Keratinocyte (primary cell): Measurements from ENCODE around the gene OR51A2. TPM values are rescaled to one million over a fixed set of nuclear protein-coding genes. Genes with fewer than 3 reads are reported as not detected.
"Not testable (repeated sequence)": the region's sequence is repeated elsewhere in the genome, so short reads cannot be mapped to it uniquely, and the experiment has no call there.

Experiments
- DNase-seq: peaks from one replicate; pipeline ENCODE4 v3.0.0-alpha.2; 2011; ENCODE audit warnings: low read depth, missing footprints, low spot score
- FAIRE-seq: peaks from 2 replicates; lab custom pipeline; 2011; peaks lifted over from hg19 to GRCh38; lab: Jason Lieb, UNC
- H2AFZ ChIP-seq: 2 replicates; pipeline ENCODE4 v1.6.0; 2012; ENCODE audit warnings: low read length, control low read depth, inconsistent platforms; ENCODE audit not compliant: control insufficient read depth
- H3K27ac ChIP-seq: 2 replicates; pipeline ENCODE4 v1.5.1; 2011; ENCODE audit warnings: low read length; ENCODE audit not compliant: control insufficient read depth, insufficient read depth
- H3K27me3 ChIP-seq: 3 replicates; pipeline ENCODE4 v1.6.0; 2011; ENCODE audit warnings: low read length; ENCODE audit not compliant: control insufficient read depth, insufficient read depth; ENCODE audit errors: extremely low read depth
- H3K36me3 ChIP-seq, 2 experiments: 2 replicates in 1 of 2; 3 replicates in 1 of 2; pipeline ENCODE4 v1.5.1; 2011; ENCODE audit warnings: low read length in 2 of 2, mild to moderate bottlenecking in 1 of 2; ENCODE audit not compliant: control insufficient read depth in 2 of 2, insufficient read depth in 2 of 2; ENCODE audit errors: extremely low read depth in 1 of 2
- H3K4me1 ChIP-seq: 3 replicates; pipeline ENCODE4 v1.5.1; 2011; ENCODE audit warnings: low read length; ENCODE audit not compliant: control insufficient read depth, insufficient read depth; ENCODE audit errors: extremely low read depth
- H3K4me2 ChIP-seq: 3 replicates; pipeline ENCODE4 v1.6.0; 2011; ENCODE audit warnings: low read depth, low read length; ENCODE audit not compliant: control insufficient read depth, insufficient read depth; ENCODE audit errors: extremely low read depth
- H3K4me3 ChIP-seq, 3 experiments: fragments of 200-600 bp in 1 of 3; sonication (generic) in 1 of 3; 2 replicates in 2 of 3; 3 replicates in 1 of 3; pipeline ENCODE4 v1.5.1; 2011 to 2016; ENCODE audit warnings: low read length in 3 of 3, mild to moderate bottlenecking in 3 of 3, control low read depth in 2 of 3, inconsistent platforms in 1 of 3, low read depth in 1 of 3, mixed read lengths in 1 of 3, mixed run types in 1 of 3, moderate library complexity in 1 of 3; ENCODE audit not compliant: control insufficient read depth in 2 of 3, insufficient read depth in 2 of 3; ENCODE audit errors: extremely low read depth in 1 of 3
- H3K79me2 ChIP-seq: 2 replicates; pipeline ENCODE4 v1.6.0; 2012; ENCODE audit warnings: low read length; ENCODE audit not compliant: control insufficient read depth, insufficient read depth
- H3K9ac ChIP-seq: 3 replicates; pipeline ENCODE4 v1.6.0; 2011; ENCODE audit warnings: low read length; ENCODE audit not compliant: control insufficient read depth, insufficient read depth; ENCODE audit errors: extremely low read depth
- H3K9me1 ChIP-seq: 3 replicates; pipeline ENCODE4 v1.6.0; 2011; ENCODE audit warnings: low read length; ENCODE audit not compliant: control insufficient read depth, insufficient read depth; ENCODE audit errors: extremely low read depth
- H3K9me3 ChIP-seq: 2 replicates; pipeline ENCODE4 v1.5.1; 2012; ENCODE audit warnings: low read depth, low read length; ENCODE audit not compliant: control insufficient read depth
- H4K20me1 ChIP-seq: 3 replicates; pipeline ENCODE4 v1.6.0; 2011; ENCODE audit warnings: low read length; ENCODE audit not compliant: control insufficient read depth, insufficient read depth; ENCODE audit errors: extremely low read depth
- EZH2 ChIP-seq: IDR thresholded peaks from one replicate; pipeline ENCODE4 v1.6.1; 2012; ENCODE audit warnings: inconsistent platforms, mild to moderate bottlenecking, low read length, moderate library complexity
- dilution Hi-C: fragments of 300-500 bp; cut with MboI; formaldehyde crosslinking; loops from one replicate; pipeline ENCODE4 v1.7.0; 2020; ENCODE audit warnings: low sequenced_read_pairs; ENCODE audit not compliant: extremely low pct_ligation_motif_present
- polyA minus RNA-seq, 3 experiments: library from RNA; depleted of rRNA, polyadenylated mRNA; stranded (reverse); fragments of >200 nt; gene quantifications; 1 replicate in 1 of 3; 2 replicates in 1 of 3; 3 replicates in 1 of 3; pipeline ENCODE4 v1.2.3, GENCODE V29; 2011
- polyA plus RNA-seq, 5 experiments: library from polyadenylated mRNA; depleted of rRNA in 3 of 5; stranded (reverse) in 3 of 5; stranded (forward) in 1 of 5; unstranded in 1 of 5; fragments of >200 nt; gene quantifications; 1 replicate in 1 of 5; 2 replicates in 3 of 5; 3 replicates in 1 of 5; pipeline versions ENCODE4 v1.2.1 to v1.2.3, GENCODE V29; 2011 to 2012; ENCODE audit warnings: missing spikeins in 2 of 5, low read depth in 1 of 5, low replicate concordance in 1 of 5
- TF ChIP-seq, protein P1 (sequence below), 3 experiments: IDR thresholded peaks in 1 of 3; conservative IDR thresholded peaks in 1 of 3; optimal IDR thresholded peaks in 1 of 3; 2 replicates in 2 of 3; 3 replicates in 1 of 3; pipeline versions ENCODE3 to v1.5.1; 2011; ENCODE audit warnings: low read length in 3 of 3, mild to moderate bottlenecking in 3 of 3, moderate library complexity in 2 of 3, control low read depth in 1 of 3, inconsistent platforms in 1 of 3; ENCODE audit not compliant: insufficient read depth in 2 of 3; ENCODE audit errors: extremely low read depth in 1 of 3

Gene OR51A2, protein sequence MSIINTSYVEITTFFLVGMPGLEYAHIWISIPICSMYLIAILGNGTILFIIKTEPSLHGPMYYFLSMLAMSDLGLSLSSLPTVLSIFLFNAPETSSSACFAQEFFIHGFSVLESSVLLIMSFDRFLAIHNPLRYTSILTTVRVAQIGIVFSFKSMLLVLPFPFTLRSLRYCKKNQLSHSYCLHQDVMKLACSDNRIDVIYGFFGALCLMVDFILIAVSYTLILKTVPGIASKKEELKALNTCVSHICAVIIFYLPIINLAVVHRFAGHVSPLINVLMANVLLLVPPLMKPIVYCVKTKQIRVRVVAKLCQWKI
- polyA plus RNA-seq (not detected in 3 replicates), polyA minus RNA-seq (not detected in 3 replicates)
- not detected for polyA plus RNA-seq (2011; ENCODE audit: low read depth)
- not detected in 2 replicates for polyA plus RNA-seq (2011; cell fraction: cytosol; rRNA removed)
- not detected in 2 replicates for polyA plus RNA-seq (2011; cell fraction: nucleus; rRNA removed)
- polyA plus RNA-seq (2012; ENCODE audit: low replicate concordance), result not detected in 2 replicates
- polyA minus RNA-seq (2011; cell fraction: cytosol; rRNA and poly(A)+ RNA removed), result not detected
- polyA minus RNA-seq (2011; cell fraction: nucleus; rRNA and poly(A)+ RNA removed), result not detected in 2 replicates

DNA sequence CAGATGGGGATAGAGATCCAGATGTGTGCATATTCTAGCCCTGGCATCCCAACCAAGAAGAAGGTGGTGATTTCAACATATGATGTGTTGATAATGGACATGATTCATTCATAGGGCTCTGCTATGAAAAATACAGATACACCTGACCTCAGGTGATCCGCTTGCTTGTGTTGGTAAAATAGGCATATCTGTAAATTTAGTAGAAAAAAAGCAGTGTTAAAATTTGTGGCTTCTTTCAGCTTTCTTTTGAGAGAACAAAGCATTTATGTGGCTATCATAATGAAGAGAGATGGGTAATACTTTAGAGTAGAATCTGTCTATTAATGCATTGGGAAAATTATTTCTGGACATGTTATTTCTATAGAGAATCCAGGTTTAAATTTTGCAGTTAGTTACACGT, at the start of gene OR51A2:
Gene OR51A2, minus strand, starts transcription at position 101 of the 400 bp plus-strand sequence. Its CDS starts 0 bp downstream, at position 101.
- H4K20me1 ChIP-seq, FAIRE-seq, H3K9me3 ChIP-seq, dilution Hi-C loops, H3K9me1 ChIP-seq, H3K4me2 ChIP-seq, DNase-seq, H3K4me3 ChIP-seq, H3K36me3 ChIP-seq, H3K4me1 ChIP-seq, H2AFZ ChIP-seq, H3K27me3 ChIP-seq, H3K27ac ChIP-seq, H3K79me2 ChIP-seq, H3K9ac ChIP-seq: not testable (repeated sequence)

- no peaks in the 10 kb centered on the region for H3K9me1 ChIP-seq
Measured at GRCh38 chr11:5004424-5005274, 49.1 kb upstream of the OR51A2 start.

More at GRCh38 chr11:5004424-5005274, 49.1 kb upstream of the OR51A2 start:
- Histone ChIP-seq H3K4me2 (no peak overlapping the region), H2AFZ (no peak overlapping the region), H3K9ac (no peak overlapping the region), H3K9me3 (no peaks in the 10 kb centered on the region), H3K79me2 (no peaks in the 10 kb centered on the region), H3K27ac (no peak overlapping the region), H4K20me1 (no peaks in the 10 kb centered on the region), H3K27me3 (no peaks in the 10 kb centered on the region), H3K4me3 (no peak overlapping the region), H3K4me1 (peaks cover 4% of the 10 kb centered on the region), H3K36me3 (no peaks in the 10 kb centered on the region)
- FAIRE-seq, result peak; percentile 51
- TF ChIP-seq, protein P1, sequence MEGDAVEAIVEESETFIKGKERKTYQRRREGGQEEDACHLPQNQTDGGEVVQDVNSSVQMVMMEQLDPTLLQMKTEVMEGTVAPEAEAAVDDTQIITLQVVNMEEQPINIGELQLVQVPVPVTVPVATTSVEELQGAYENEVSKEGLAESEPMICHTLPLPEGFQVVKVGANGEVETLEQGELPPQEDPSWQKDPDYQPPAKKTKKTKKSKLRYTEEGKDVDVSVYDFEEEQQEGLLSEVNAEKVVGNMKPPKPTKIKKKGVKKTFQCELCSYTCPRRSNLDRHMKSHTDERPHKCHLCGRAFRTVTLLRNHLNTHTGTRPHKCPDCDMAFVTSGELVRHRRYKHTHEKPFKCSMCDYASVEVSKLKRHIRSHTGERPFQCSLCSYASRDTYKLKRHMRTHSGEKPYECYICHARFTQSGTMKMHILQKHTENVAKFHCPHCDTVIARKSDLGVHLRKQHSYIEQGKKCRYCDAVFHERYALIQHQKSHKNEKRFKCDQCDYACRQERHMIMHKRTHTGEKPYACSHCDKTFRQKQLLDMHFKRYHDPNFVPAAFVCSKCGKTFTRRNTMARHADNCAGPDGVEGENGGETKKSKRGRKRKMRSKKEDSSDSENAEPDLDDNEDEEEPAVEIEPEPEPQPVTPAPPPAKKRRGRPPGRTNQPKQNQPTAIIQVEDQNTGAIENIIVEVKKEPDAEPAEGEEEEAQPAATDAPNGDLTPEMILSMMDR (optimal IDR thresholded peaks at IDR 0.05 in 1 of 3, IDR thresholded peaks at IDR 0.05 in 1 of 3, conservative IDR thresholded peaks at IDR 0.05 in 1 of 3; ENCODE audit: extremely low read depth in 1 of 3, insufficient read depth in 2 of 3, low read length in 3 of 3), result peak; percentile 57 to 67 (median 60)
- no peak for TF ChIP-seq EZH2
- DNase-seq, result peak; percentile 56
- dilution Hi-C loops, result no loop called here
